Trophoblast cell (in vitro differentiated cells and primary cell): ENCODE measurements around the gene MBD3.

ENCODE experiments used
- DNase-seq, 2 donors: peaks; one replicate each; pipeline ENCODE4 v3.0.0-alpha.2; 2016
- H2AFZ ChIP-seq: 2 replicates; pipeline ENCODE4 v1.6.1; 2013; ENCODE audit warnings: low read length, moderate library complexity, mild to moderate bottlenecking; ENCODE audit not compliant: insufficient read depth, poor library complexity
- H2AK5ac ChIP-seq: 2 replicates; pipeline ENCODE4 v1.6.1; 2013; ENCODE audit warnings: mild to moderate bottlenecking, low read length
- H2BK120ac ChIP-seq: 2 replicates; pipeline ENCODE4 v1.6.1; 2013; ENCODE audit warnings: low read length, mild to moderate bottlenecking, moderate library complexity; ENCODE audit not compliant: insufficient read depth, poor library complexity
- H2BK12ac ChIP-seq: 2 replicates; pipeline ENCODE4 v1.6.1; 2013; ENCODE audit warnings: mild to moderate bottlenecking, low read length, moderate library complexity
- H2BK5ac ChIP-seq: 2 replicates; pipeline ENCODE4 v1.6.1; 2013; ENCODE audit warnings: low read length, low read depth, moderate library complexity, mild to moderate bottlenecking; ENCODE audit not compliant: poor library complexity
- H3K14ac ChIP-seq: 2 replicates; pipeline ENCODE4 v1.6.1; 2013; ENCODE audit warnings: mild to moderate bottlenecking, low read length
- H3K18ac ChIP-seq: 2 replicates; pipeline ENCODE4 v1.6.1; 2013; ENCODE audit warnings: mild to moderate bottlenecking, low read length
- H3K23ac ChIP-seq: 2 replicates; pipeline ENCODE4 v1.6.1; 2013; ENCODE audit warnings: low read length
- H3K27ac ChIP-seq: 2 replicates; pipeline ENCODE4 v1.5.1; 2013; ENCODE audit warnings: low read depth, mild to moderate bottlenecking, inconsistent platforms, low read length, moderate library complexity
- H3K27me3 ChIP-seq: 2 replicates; pipeline ENCODE4 v1.6.1; 2013; ENCODE audit warnings: inconsistent platforms, mild to moderate bottlenecking, low read length, moderate library complexity; ENCODE audit not compliant: insufficient read depth
- H3K36me3 ChIP-seq, 2 experiments: 1 replicate in 1 of 2; 2 replicates in 1 of 2; pipeline ENCODE4 v1.6.1; 2013; ENCODE audit warnings: low read length in 2 of 2, mild to moderate bottlenecking in 2 of 2, moderate library complexity in 1 of 2; ENCODE audit not compliant: insufficient read depth in 2 of 2, control insufficient read depth in 1 of 2
- H3K4ac ChIP-seq: 2 replicates; pipeline ENCODE4 v1.6.1; 2013; ENCODE audit warnings: low read depth, mild to moderate bottlenecking, low read length, moderate library complexity
- H3K4me1 ChIP-seq, 2 experiments: 1 replicate in 1 of 2; 2 replicates in 1 of 2; pipeline ENCODE4 v1.6.1; 2013; ENCODE audit warnings: low read length in 2 of 2, mild to moderate bottlenecking in 2 of 2, moderate library complexity in 1 of 2; ENCODE audit not compliant: insufficient read depth in 2 of 2, control insufficient read depth in 1 of 2
- H3K4me2 ChIP-seq: 2 replicates; pipeline ENCODE4 v1.6.1; 2013; ENCODE audit warnings: inconsistent platforms, mild to moderate bottlenecking, low read length, moderate library complexity
- H3K4me3 ChIP-seq: 2 replicates; pipeline ENCODE4 v1.5.1; 2013; ENCODE audit warnings: mild to moderate bottlenecking, low read depth, low read length, inconsistent platforms
- H3K79me1 ChIP-seq: one replicate; pipeline ENCODE4 v1.6.1; 2013; ENCODE audit warnings: low read length
- H3K79me2 ChIP-seq: 2 replicates; pipeline ENCODE4 v1.6.1; 2013; ENCODE audit warnings: low read length, mild to moderate bottlenecking; ENCODE audit not compliant: control insufficient read depth, insufficient read depth, poor library complexity
- H3K9ac ChIP-seq: 2 replicates; pipeline ENCODE4 v1.6.1; 2013; ENCODE audit warnings: mild to moderate bottlenecking, low read length
- H3K9me3 ChIP-seq: 2 replicates; pipeline ENCODE4 v1.6.1; 2013; ENCODE audit warnings: low read depth, mild to moderate bottlenecking, control low read depth, inconsistent platforms, low read length; ENCODE audit not compliant: insufficient read depth
- H4K12ac ChIP-seq: 2 replicates; pipeline ENCODE4 v1.6.1; 2013; ENCODE audit warnings: low read depth, mild to moderate bottlenecking, low read length, moderate library complexity
- H4K8ac ChIP-seq: 2 replicates; pipeline ENCODE4 v1.6.1; 2013; ENCODE audit warnings: low read depth, mild to moderate bottlenecking, low read length, moderate library complexity
- H4K91ac ChIP-seq: one replicate; pipeline ENCODE4 v1.6.1; 2013; ENCODE audit warnings: low read depth, mild to moderate bottlenecking, low read length, moderate library complexity
- WGBS: extraction: QIAGEN DNeasy Blood & Tissue Kit; methylation state at CpG from one replicate; pipeline ENCODE4 v1.1.7; 2013; ENCODE audit warnings: missing lambda C conversion rate; ENCODE audit not compliant: insufficient read length, insufficient coverage; ENCODE audit errors: extremely low coverage; 5-methylcytosine and 5-hydroxymethylcytosine counted together

Gene MBD3

DNA sequence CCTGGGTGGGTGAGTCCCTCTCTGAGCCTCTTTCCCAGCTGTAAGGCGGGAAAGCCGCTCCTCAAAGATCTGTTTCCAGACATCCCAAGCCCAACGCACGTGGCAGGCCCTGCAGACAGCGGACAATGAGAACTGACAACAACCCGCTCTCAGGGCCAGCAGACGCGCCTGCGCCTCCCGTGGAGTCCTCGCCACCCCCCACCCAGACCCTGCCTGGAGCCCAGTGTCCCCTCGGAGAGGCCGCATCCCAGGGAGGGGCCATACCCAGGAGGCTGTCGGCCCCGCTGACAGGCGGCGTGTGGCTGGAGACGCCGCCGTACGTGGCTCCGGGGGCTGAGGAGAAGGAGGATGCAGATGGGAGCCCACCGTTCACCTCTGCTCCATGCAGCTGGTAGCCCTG, 28.9 kb upstream of the MBD3 start:
- H3K9me3 ChIP-seq = peaks cover 1% of the 10 kb centered on the region
- no peak overlapping the region for H2BK12ac ChIP-seq
- no peak overlapping the region for H3K4me2 ChIP-seq
- no peak overlapping the region for H3K9ac ChIP-seq
- no peak overlapping the region for H3K18ac ChIP-seq
- no CpG with 5 or more reads among the region's 23 CpGs for WGBS
- H3K4me1 ChIP-seq = no peaks in the 10 kb centered on the region
- no peak overlapping the region for H3K4ac ChIP-seq
- peaks cover 91 to 92% of the 10 kb centered on the region in 2 experiments for H3K36me3 ChIP-seq
- no peaks in the 10 kb centered on the region for H3K27me3 ChIP-seq
- no peak for DNase-seq
- H4K8ac ChIP-seq = no peak overlapping the region
- no peak overlapping the region for H2BK5ac ChIP-seq
- H2AFZ ChIP-seq = no peak overlapping the region
- no peak overlapping the region for H3K27ac ChIP-seq
- H3K14ac ChIP-seq = no peak overlapping the region
- H4K91ac ChIP-seq = no peak overlapping the region
- no peaks in the 10 kb centered on the region for H3K79me2 ChIP-seq
- H3K79me1 ChIP-seq = no peaks in the 10 kb centered on the region
- no peak overlapping the region for H2BK120ac ChIP-seq
- H2AK5ac ChIP-seq = no peak overlapping the region
- H3K23ac ChIP-seq = no peak overlapping the region
- H4K12ac ChIP-seq = no peak overlapping the region
- no peak overlapping the region for H3K4me3 ChIP-seq

GRCh38 chr19:1621021-1621420, 28.4 kb upstream of the MBD3 start:
- H3K18ac ChIP-seq = no peak overlapping the region
- H3K36me3 ChIP-seq = peaks cover 89 to 90% of the 10 kb centered on the region in 2 experiments
- DNase-seq = no peak
- H3K4me3 ChIP-seq = no peak overlapping the region
- H2BK12ac ChIP-seq = no peak overlapping the region
- no peak overlapping the region for H2BK120ac ChIP-seq
- no peak overlapping the region for H4K8ac ChIP-seq
- H3K9me3 ChIP-seq = peaks cover 1% of the 10 kb centered on the region
- no CpG with 5 or more reads among the region's 19 CpGs for WGBS
- H4K91ac ChIP-seq = no peak overlapping the region
- H2AK5ac ChIP-seq = no peak overlapping the region
- H3K4me1 ChIP-seq = no peaks in the 10 kb centered on the region
- H3K4ac ChIP-seq = no peak overlapping the region
- H3K4me2 ChIP-seq = no peak overlapping the region
- no peak overlapping the region for H4K12ac ChIP-seq
- no peak overlapping the region for H3K27ac ChIP-seq
- H3K79me1 ChIP-seq = no peaks in the 10 kb centered on the region
- no peak overlapping the region for H2AFZ ChIP-seq
- no peak overlapping the region for H3K14ac ChIP-seq
- no peak overlapping the region for H3K23ac ChIP-seq
- H3K27me3 ChIP-seq = no peaks in the 10 kb centered on the region
- H3K9ac ChIP-seq = no peak overlapping the region
- H2BK5ac ChIP-seq = no peak overlapping the region
- no peaks in the 10 kb centered on the region for H3K79me2 ChIP-seq

GRCh38 chr19:1620502-1620901, 27.8 kb upstream of the MBD3 start:
- Histone ChIP-seq H3K4ac (no peak overlapping the region), H3K4me1 (no peaks in the 10 kb centered on the region), H2BK5ac (no peak overlapping the region), H2AK5ac (no peak overlapping the region), H3K4me2 (no peak overlapping the region), H2BK12ac (no peak overlapping the region), H3K79me2 (no peaks in the 10 kb centered on the region), H4K8ac (no peak overlapping the region), H3K18ac (no peak overlapping the region), H3K27me3 (no peaks in the 10 kb centered on the region), H2AFZ (no peak overlapping the region), H3K79me1 (no peaks in the 10 kb centered on the region), H3K9me3 (peaks cover 1% of the 10 kb centered on the region), H3K36me3 (peaks cover 86 to 89% of the 10 kb centered on the region in 2 experiments), H4K91ac (no peak overlapping the region), H3K23ac (no peak overlapping the region), H2BK120ac (no peak overlapping the region), H3K4me3 (no peak overlapping the region), H4K12ac (no peak overlapping the region), H3K14ac (no peak overlapping the region), H3K27ac (no peak overlapping the region), H3K9ac (no peak overlapping the region)
- no peak for DNase-seq
- no CpG with 5 or more reads among the region's 11 CpGs for WGBS

DNA sequence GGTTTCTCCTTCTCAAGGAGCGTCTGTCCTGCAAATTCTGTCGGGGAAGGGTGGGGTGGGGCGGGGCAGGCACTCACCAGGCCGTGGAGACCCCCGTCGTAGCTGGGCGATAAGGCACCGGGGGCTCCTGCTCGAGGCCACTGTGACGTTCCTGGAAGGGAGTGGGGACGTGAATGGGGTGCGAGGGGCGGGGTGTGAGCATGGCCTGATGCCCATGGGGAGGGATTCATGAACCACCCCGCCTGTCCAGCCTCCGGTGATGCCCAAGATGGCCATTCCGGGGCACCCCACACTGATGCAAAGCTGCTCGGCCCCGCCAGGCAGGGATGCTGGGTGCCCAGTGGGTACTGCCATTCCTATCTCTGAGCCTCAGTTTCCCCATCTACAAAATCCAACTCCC, 27.0 kb upstream of the MBD3 start:
- Histone ChIP-seq H4K8ac (no peak overlapping the region), H3K27me3 (no peaks in the 10 kb centered on the region), H3K18ac (no peak overlapping the region), H3K27ac (no peak overlapping the region), H4K12ac (no peak overlapping the region), H3K4me3 (no peak overlapping the region), H2AK5ac (no peak overlapping the region), H2BK5ac (no peak overlapping the region), H2BK12ac (no peak overlapping the region), H3K4ac (no peak overlapping the region), H3K4me1 (no peaks in the 10 kb centered on the region), H2AFZ (no peak overlapping the region), H4K91ac (no peak overlapping the region), H3K14ac (no peak overlapping the region), H2BK120ac (no peak overlapping the region), H3K9ac (no peak overlapping the region), H3K36me3 (peaks cover 86 to 89% of the 10 kb centered on the region in 2 experiments), H3K9me3 (peaks cover 1% of the 10 kb centered on the region), H3K4me2 (no peak overlapping the region), H3K79me2 (no peaks in the 10 kb centered on the region), H3K23ac (no peak overlapping the region), H3K79me1 (no peaks in the 10 kb centered on the region)
- DNase-seq = no peak
- no CpG with 5 or more reads among the region's 18 CpGs for WGBS
